GM11168 (cell line): Measurements from ENCODE around the gene DIP2B.

ENCODE experiments used
- in situ Hi-C: fragments of 300-500 bp; cut with MboI; formaldehyde crosslinking; loops from one replicate; pipeline ENCODE4 v1.12.0; 2022; ENCODE audit warnings: low sequenced_read_pairs; ENCODE audit not compliant: unreplicated experiment

Gene DIP2B

DNA sequence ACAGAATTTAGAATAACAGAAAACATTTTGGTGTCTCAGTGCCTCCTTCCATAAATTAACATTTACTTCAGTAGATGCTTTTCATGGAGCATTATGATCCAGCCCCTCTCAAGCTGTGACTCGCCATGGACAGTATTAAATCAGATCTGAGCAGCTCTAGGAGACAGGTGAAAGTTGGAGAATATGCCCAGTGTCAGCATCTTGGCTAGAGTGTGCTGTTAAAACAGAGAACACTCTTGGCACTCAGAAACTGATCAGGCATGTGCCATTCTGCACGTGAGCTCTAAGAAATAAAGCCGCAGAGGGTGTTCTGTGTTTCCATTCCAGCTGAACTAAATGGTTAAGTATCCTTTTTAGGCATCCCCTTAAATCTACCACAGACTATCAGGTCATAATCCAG lies 68.0 kb downstream of the DIP2B start:
- in situ Hi-C loops: no loop called here

- in situ Hi-C loops: no loop called here
These were observed 68.5 kb downstream of the DIP2B start for GRCh38 chr12:50573271-50573670.

DNA sequence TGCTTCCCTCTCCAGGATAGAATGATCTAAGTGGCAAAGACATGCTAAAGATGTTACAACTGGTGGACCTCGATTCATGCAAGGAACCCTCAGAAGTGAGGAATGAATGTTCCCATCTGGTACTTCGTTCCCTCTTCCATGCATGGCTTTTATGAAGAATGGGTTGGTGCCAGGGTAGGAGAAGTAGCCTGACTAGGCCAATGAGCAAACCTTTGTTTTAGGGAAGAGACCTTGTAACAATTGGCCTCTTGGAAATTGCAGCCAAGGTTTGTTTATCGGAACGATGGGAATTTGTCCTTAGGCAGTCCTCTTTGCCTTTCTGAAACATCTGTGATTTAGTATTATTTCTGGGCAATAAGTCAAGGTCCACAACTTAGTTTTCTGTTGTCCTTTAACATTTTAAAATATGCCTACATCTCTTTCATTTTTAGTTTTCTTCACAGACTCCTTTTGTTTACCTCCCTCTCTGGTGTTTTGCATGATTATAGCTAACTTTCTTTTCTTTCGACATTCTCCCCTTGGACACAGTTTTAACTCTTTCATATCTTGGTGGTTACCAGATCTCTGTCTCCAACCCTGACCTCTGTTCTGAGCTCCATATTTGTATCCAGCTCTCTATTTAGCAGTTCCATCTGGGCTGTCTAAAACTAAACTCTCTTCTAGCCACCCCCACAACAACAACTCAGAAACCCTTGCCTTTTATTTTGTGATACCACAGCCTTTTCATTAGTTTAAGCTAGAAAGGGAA lies 70.0 kb downstream of the DIP2B start:
- in situ Hi-C loops: no loop called here

DNA sequence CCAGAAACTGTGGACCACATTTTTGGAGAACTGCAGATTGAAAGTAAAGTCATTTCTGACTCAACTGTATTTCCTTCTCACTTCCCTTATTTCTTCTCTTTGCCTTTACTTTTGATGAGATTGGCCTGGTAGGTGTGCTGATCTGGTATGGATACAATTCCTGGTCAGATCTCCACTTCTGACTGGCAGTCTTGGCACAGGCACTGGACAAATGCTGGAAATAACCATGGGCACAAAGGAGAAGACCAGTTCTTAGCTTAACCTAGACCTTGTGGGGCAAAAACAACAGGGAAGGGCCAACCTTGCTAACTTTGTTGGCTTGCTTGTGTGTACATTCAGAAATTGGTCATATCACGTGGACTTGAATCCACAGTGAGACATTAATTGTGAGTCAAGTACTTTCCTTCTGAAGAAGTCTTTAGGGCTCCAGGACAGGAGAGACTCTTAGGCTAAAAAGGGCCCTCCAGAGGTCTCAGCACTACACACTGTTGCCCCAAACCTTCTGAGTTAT lies 75.0 kb downstream of the DIP2B start:
- in situ Hi-C loops: no loop called here

DNA sequence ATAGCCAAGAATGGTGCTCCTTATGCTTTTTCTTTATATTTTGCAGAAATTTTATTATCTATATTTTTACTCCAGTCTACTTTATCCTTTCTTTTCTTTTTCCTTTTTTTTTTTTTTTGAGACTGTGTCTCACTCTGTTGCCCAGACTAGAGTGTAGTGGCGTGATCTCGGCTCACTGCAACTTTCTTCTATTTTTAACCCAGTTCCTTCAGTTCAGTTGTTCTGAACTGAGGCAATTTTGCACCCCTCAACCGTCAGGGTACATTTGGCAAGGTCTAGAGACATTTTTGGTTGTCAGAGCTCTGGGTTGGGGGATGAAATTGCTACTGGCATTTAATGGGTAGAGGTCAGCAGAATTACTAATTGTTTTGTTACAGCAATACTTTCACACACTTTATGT lies 75.7 kb downstream of the DIP2B start:
- in situ Hi-C loops: no loop called here

- in situ Hi-C loops: no loop called here
These were observed 76.7 kb downstream of the DIP2B start for GRCh38 chr12:50581226-50582184.

GRCh38 chr12:50584135-50584534 lies 79.3 kb downstream of the DIP2B start:
- in situ Hi-C loops: no loop called here

- in situ Hi-C loops: no loop called here
These were observed 85.1 kb downstream of the DIP2B start for GRCh38 chr12:50589650-50590435.

- in situ Hi-C loops: no loop called here
These were observed 86.1 kb downstream of the DIP2B start for GRCh38 chr12:50590869-50591268.

DNA sequence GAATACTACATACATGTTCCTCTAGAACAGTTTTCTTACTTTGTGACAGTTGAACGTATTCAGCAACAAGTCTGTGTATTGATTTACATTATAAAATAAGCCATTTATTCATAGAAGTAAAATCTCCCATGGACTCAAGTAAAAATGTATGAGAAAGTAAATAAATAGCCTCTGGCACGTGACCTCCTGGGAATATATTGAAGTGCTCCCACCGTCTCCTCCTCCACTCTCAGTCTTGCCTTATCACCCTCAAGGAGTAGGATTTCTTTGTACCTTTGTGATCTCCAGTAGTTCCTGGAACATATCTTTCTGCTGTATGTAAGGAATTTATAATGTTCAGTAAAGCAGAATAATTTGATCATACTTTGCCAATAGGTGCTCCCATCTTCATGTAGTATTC lies 90.9 kb downstream of the DIP2B start:
- in situ Hi-C loops: no loop called here

DNA sequence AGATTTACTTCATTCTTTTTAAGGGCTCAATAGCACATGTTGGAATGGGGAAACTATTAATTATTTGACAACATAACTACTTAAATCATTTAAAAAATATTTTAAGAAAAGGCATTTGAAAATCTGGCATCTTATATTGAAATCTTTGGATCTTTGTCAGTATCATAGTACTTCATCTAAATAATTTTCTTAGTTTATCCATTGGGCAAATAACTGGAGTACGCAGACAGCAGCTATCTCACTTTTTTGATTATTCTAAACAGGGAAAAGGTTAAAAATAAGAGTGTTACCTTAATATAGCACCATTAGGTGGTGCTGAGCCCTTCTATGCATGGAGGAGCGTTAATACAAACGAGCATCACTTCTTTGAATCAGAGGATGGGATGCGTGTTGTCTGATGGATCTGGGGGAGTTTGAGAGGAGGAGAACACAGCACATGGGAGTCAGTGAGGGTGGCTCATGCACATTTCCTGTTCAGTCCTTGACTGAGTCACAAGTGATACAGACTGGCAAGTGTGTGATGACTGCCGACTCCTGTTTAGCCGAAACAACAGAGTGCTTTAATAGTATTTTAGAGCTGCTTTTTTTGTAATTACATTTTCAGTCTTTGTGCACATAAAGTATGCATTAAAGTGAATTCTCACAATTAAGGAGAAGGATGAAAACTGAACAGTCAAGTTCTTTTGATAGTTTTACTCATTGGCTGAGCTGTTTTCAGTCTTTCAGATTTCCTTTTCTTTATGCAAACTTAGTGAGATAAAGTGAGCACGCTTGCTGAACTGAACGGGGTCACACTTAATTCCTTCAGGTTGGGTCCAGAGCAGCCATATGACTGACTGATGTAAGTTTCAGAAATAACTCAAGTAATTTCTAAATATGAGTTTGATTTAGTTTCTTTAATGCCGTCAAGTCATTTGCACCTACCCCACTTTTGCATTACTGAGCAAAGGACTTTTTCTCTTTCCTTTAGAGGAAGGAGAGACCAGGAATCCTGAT lies 92.7 kb downstream of the DIP2B start:
- in situ Hi-C loops: no loop called here

DNA sequence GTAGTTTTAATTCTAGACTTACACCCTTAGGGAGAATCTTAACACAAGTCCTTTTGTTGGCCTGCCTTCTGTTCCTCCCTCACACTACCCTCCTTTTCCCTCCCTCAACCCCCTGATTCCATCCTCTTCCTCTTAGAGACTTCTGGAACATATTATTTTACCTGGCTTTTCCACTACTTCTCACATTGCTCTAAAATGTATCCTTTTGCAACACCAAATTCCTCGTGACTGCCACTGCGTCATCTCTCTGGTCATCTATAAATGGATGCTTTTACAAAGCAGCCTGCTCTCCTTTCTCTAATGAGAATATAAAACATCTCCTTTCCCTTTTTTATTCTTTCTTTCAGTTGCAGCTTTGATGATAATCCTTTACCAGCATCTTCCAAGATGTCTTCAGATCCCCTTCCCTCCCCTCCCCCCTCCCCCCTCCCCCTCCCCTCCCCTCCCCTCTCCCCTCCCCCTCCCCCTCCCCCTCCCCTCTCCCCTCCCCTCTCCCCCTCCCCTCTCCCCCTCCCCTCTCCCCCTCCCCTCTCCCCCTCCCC lies 93.6 kb downstream of the DIP2B start:
- in situ Hi-C loops: no loop called here

GRCh38 chr12:50599366-50600095 lies 94.7 kb downstream of the DIP2B start:
- in situ Hi-C loops: no loop called here

DNA sequence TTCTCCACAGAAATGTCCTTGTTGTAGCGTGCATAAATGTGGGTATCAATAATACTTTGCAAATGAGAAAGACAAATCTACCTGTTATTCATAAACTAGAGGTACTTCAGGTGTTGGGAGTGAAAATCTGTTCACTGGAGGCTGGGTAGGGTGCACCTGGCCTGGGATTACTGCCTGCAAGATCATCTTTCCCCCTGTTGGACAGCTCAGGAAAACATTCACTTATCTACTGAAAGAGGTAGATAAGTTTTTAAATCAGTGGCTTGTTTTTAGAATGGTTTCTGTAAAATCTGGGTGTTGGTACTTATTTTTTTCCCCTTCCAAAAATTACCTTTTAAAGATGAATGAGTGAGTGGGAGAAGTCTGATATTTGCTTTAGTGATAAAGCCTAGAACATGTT lies 95.6 kb downstream of the DIP2B start:
- in situ Hi-C loops: no loop called here

DNA sequence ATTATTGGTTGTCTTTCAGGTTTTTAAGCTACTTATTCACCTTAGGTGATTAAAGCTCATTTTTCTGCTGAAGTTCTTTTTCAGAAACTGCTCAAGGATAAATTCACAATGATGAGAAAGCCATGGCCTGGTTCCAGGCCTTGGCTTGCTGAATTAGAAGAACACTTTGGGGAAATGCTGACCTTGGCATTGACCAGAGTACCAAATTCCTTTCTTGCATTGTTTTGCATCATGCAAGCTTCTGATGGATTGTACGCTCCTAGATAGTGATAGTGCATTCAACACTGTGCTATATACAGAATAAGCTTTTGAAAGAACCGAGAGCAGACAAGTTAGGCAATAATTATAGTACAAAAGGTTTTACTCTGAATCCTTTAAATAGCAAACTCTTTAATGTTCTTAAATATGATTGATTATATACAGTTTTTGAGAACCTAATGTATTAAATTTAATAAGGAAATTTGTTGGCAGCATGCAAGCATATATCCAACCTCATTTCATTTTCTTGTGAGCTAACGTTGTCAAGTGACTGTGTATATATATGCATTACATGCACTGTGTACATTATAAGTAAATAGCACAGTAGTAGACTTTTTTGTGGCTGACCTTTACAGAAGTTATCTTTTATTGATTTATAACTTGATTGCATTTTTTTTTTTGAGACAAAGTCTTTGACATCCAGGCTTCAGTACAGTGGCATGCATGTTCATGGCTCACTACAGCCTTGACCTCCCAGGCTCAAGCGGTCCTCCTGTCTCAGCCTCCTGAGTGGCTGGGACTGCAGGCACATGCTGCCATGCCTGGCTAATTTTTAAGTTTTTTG lies 99.2 kb downstream of the DIP2B start:
- in situ Hi-C loops: no loop called here

DNA sequence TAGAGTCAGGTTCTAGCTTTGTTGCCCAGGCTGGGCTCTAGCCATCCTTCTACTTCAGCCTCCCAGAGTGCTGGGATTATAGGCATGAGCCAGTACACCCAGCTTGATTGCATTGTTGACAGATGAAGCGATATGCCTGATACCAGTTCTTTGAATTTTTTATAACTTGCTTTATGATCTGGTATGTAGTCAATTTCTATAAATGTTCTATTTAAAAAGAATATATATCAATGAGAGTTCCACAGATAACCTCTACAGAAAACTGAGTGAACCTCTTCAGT lies 99.8 kb downstream of the DIP2B start:
- in situ Hi-C loops: no loop called here

DNA sequence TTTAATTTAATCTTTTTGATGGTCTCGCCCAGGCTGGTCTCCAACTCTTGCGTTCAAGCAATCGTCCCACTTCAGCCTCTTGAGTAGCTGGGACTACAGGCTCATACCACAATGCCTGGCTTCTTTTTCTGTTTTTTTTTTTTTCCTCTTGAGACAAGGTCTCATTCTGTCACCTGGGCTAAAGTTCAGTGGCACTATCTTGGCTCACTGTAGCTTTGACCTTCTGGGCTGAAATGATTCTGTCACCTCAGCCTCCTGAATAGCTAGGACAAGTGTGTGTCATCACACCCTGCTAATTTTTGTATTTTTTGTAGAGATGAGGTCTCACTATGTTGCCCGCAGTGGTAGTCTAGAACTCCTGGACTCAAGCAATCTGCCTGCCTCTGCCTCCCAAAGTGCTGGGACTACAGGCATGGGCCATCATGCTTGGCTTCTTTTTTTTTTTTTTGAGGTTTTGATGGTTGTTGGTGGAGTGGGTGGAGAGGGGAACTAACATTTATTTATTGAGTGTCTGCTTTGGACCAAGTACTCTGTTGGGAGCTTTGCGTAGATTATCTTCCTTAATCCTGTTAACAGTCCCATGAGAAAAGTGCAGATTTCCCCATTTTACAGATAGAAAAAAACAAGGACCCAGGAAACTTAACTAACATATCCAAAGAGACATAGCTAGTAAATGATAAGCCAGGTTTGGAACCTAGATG lies 102.0 kb downstream of the DIP2B start:
- in situ Hi-C loops: no loop called here
